Measurements from ENCODE around the gene PGAP3. TPM values are rescaled to one million over a fixed set of nuclear protein-coding genes. Genes with fewer than 3 reads are reported as not detected.

Gene PGAP3
- total RNA-seq, 1 donor from 2014 or later = 12.2 TPM

DNA sequence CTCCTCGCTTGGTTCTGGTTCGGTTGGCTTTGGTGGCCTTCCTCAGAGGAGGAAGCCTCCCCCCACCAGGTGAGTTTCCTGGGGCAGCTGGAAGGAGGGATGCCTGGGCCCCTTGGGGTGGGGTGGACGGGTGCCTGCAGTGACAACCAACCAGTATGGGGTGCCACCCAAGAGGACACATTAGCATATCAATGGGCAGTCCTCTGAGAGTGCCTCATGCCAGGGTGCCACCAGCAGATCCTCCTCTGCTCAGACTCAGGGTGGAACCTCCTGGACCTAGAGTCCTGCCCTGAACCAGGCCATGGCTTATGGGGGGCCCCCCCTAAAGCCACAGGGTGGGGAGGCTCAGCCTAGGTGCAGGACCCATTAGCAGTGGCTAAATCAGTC lies 58.4 kb downstream of the PGAP3 start:
- TF ChIP-seq CTCF (IDR thresholded peaks at IDR 0.05; ENCODE audit: insufficient read depth, low read depth, low read length) (no peak), EZH2 (IDR thresholded peaks at IDR 0.05; ENCODE audit: insufficient read depth, low read length) (no peak)
- no peak overlapping the region for H3K4me3 ChIP-seq (ENCODE audit: insufficient read depth, low read depth, low read length)
- H3K4me1 ChIP-seq (ENCODE audit: insufficient read depth, low read length) = peaks cover 5% of the 10 kb centered on the region
- H2AFZ ChIP-seq (ENCODE audit: low read depth, low read length) = no peak overlapping the region
- H3K9me3 ChIP-seq (ENCODE audit: insufficient read depth, low read depth, low read length) = no peaks in the 10 kb centered on the region
- Mint-ChIP-seq H3K4me3 (ENCODE audit: unreplicated experiment) (no peak overlapping the region), H3K27me3 (ENCODE audit: low read depth, unreplicated experiment) (peaks cover 60% of the 10 kb centered on the region), H3K36me3 (ENCODE audit: low read depth, unreplicated experiment) (no peaks in the 10 kb centered on the region), H3K9me3 (ENCODE audit: unreplicated experiment) (no peaks in the 10 kb centered on the region), H3K4me1 (ENCODE audit: low read depth, unreplicated experiment) (peaks cover 2% of the 10 kb centered on the region), H3K27ac (ENCODE audit: unreplicated experiment) (no peak overlapping the region)
- FAIRE-seq (no peak), DNase-seq (ENCODE audit: low read depth) (no peak)
- no peaks in the 10 kb centered on the region for H3K36me3 ChIP-seq (ENCODE audit: insufficient read depth, low read length)
- no peak overlapping the region for H3K4me2 ChIP-seq (ENCODE audit: low read length)
- H3K27ac ChIP-seq (ENCODE audit: low read depth, low read length) = no peak overlapping the region
- H3K27me3 ChIP-seq (ENCODE audit: insufficient read depth, low read length) = peaks cover 61% of the 10 kb centered on the region
- no peaks in the 10 kb centered on the region for H3K79me2 ChIP-seq (ENCODE audit: insufficient read depth, low read length)
- no peak overlapping the region for H3K9ac ChIP-seq (ENCODE audit: low read length)
- H4K20me1 ChIP-seq (ENCODE audit: insufficient read depth, low read length) = no peaks in the 10 kb centered on the region

- Histone ChIP-seq H3K36me3 (ENCODE audit: insufficient read depth, low read length) (no peaks in the 10 kb centered on the region), H3K4me1 (ENCODE audit: insufficient read depth, low read length) (peaks cover 5% of the 10 kb centered on the region), H3K9me3 (ENCODE audit: insufficient read depth, low read depth, low read length) (no peaks in the 10 kb centered on the region), H3K79me2 (ENCODE audit: insufficient read depth, low read length) (no peaks in the 10 kb centered on the region), H3K27ac (ENCODE audit: low read depth, low read length) (no peak overlapping the region), H3K4me3 (ENCODE audit: insufficient read depth, low read depth, low read length) (no peak overlapping the region), H3K9ac (ENCODE audit: low read length) (no peak overlapping the region), H3K27me3 (ENCODE audit: insufficient read depth, low read length) (peaks cover 63% of the 10 kb centered on the region), H3K4me2 (ENCODE audit: low read length) (no peak overlapping the region), H2AFZ (ENCODE audit: low read depth, low read length) (no peak overlapping the region), H4K20me1 (ENCODE audit: insufficient read depth, low read length) (no peaks in the 10 kb centered on the region)
- Mint-ChIP-seq H3K4me3 (ENCODE audit: unreplicated experiment) (no peak overlapping the region), H3K27ac (ENCODE audit: unreplicated experiment) (no peak overlapping the region), H3K9me3 (ENCODE audit: unreplicated experiment) (no peaks in the 10 kb centered on the region), H3K27me3 (ENCODE audit: low read depth, unreplicated experiment) (peaks cover 64% of the 10 kb centered on the region), H3K4me1 (ENCODE audit: low read depth, unreplicated experiment) (peaks cover 2% of the 10 kb centered on the region), H3K36me3 (ENCODE audit: low read depth, unreplicated experiment) (no peaks in the 10 kb centered on the region)
- TF ChIP-seq EZH2 (IDR thresholded peaks at IDR 0.05; ENCODE audit: insufficient read depth, low read length) (no peak), CTCF (IDR thresholded peaks at IDR 0.05; ENCODE audit: insufficient read depth, low read depth, low read length) (no peak)
- no peak for DNase-seq (ENCODE audit: low read depth)
- FAIRE-seq = no peak
Observed at GRCh38 chr17:39628655-39629493, 59.0 kb downstream of the PGAP3 start.
